NCI-H69 (cell line): ENCODE data around the gene NEURL2.
"Not testable (repeated sequence)": the region's sequence is repeated elsewhere in the genome, so short reads cannot be mapped to it uniquely, and the experiment has no call there.

ENCODE experiments used
- DNase-seq: peaks from one replicate; lab custom pipeline; 2025; lab: John Stamatoyannopoulos, UW

Gene NEURL2

GRCh38 chr20:45920462-45921336 is 29.7 kb upstream of the NEURL2 start:
- no peak for DNase-seq

DNA sequence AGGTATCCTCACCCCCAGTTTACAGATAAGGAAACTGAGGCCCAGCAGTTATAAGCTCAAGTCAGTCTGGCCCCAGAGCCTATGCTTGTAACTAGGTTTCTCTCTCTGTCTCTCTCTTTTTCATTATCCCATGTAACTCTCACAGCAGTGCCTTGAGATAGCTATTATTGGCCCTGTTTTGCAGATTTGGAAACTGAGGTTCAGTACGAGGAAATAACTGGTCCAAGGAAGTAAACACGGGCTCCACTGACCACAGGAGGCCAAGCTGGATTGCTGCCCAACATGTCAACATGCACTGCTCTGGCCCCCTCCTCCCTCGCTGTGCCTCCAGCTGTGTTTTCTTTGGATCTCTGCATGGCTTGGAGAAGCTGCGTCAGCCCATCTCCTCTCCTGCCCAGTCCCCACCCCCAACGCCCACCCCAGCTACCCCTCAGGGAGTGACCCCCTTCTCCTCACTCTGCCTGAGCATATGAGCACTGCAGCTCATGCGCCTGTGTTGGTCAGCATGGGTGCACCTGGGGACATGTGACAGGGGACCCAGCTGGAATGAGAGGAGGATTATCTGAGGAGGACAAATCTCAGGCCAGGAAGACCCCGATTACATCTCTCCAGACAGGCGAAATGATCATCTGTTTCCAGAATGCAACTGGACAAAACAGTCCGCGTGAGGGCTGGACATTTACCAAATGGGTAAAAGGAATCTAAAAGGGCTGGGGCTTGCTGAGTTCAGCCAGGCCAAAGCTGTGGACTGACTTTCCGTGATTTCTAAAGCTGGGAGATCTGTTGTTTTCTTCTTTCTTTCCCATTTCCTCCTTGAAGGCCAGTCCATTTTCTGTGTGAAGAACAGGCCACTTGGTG is 28.8 kb upstream of the NEURL2 start:
- peak; percentile 54 for DNase-seq

GRCh38 chr20:45918779-45919537 is 27.9 kb upstream of the NEURL2 start:
- no peak for DNase-seq

DNA sequence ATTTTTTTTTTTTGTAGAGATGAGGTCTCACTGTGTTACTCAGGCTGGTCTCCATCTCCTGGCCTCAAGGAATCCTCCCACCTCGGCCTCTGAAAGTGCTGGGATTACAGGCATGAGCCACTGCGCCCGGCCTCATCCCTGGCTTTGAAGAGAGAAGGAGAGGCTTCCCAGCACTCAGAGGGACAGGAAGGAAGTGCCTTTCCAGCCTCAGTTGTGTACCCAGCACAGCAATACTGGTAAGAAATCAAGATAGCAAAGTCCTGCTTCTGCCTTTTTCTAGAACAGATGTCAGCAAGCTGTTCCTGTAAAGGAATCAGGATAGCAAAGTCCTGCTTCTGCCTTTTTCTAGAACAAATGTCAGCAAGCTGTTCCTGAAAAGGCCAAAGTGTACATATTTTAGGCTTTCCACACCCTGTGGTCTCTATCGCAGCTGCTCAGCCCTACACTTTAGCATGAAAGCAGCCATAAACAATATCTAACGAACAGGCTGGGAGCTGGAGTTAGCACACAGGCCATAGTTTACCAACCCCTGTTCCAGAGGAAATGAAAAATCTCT is 27.3 kb upstream of the NEURL2 start:
- DNase-seq, result no peak

DNA sequence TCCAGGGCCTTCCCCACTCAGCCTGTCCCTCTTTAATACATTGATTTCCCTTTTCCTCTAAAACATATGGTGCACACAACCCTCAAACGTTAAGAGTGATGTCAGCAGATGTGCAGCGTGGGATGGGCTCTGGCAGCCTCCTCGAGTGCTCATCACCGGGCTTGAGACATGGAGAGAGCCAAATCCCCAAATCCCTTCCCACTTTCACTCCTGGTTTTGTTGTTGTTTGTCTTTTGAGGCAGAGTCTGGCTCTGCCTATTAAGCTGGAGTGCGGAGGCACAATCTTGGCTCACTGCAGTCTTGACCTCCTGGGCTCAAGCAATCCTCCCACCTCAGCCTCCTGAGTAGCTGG is 26.8 kb upstream of the NEURL2 start:
- no peak for DNase-seq

DNA sequence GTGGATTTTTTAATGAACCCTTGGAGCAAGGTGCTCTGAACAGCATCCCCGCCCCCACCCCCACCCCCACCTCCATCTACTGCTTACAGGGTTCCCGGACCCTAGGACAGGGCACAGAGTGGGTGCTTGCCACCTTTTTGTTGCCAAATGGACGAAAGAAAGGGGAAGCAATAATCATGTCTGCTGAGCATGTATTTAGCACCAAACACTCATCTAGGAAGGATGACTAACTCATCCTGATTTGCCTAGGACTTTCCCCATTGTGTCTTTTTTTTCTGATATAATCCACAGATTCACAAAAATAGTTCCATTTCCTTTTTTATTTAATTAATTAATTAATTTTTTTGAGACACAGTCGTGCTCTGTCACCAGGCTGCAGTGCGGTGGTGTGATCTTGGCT is 22.1 kb upstream of the NEURL2 start:
- no peak for DNase-seq

DNA sequence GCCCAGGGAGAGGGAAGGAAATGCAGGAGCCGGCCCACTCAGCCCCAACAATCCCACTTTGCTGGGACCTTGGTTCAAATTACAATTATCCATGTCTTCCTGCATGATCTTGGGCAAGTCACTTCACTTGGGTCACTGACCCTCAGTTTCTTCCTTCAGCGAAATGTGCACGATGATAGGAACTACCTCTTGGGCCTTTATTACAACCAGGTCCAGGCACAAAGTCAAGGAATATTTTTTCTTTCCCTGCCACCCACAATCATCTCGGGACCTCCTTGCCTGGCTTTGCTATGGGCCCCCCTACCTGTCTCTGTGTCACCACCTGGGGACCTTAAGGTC is 21.3 kb upstream of the NEURL2 start:
- no peak for DNase-seq

- peak; percentile 48 for DNase-seq
Observed at GRCh38 chr20:45911486-45912343, 20.7 kb upstream of the NEURL2 start, which contains the start of gene PLTP. Gene PLTP (minus strand): TSS chr20:45912155. CDS start chr20:45911452, 703 bp downstream.

DNA sequence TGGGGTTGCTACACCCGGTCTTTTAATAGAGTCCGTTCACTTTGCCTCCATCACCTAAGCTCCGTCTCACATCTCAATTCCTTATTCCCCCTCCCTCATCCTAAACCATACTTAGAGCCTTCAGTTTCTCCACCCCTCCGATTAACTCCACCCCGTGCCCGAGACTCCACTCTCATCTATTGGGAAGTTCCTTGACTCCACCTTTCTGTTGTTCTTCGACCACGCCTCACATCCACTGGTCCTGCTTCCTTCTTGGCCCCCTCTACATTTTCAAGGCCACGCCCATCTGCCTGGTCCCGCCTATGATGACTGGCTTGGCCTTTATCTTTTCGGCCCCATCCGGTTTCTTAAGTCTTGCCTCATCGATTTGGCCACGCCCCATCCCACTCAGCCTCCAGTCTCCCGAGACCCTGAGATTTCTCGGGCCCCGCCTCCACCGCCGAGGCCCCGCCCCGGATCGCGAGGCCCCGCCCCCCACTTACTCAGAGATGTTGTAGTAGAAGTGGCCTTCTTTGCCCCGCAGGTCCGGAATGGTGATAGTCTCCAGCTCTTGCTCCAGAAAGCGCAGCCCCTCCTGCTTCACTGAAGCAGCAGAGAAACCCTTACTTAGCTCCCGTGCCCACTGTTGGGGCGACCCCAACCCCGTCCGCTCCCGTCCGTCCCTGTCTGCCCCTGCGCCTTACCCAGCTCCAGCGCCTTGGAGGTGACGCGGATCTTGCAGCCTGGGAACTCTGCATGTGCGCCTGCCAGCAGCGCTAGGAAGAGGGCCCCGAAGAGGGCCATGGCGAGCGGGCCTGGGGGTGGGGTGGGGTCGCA is 19.9 kb upstream of the NEURL2 start:
- DNase-seq, result peak; percentile 97

DNA sequence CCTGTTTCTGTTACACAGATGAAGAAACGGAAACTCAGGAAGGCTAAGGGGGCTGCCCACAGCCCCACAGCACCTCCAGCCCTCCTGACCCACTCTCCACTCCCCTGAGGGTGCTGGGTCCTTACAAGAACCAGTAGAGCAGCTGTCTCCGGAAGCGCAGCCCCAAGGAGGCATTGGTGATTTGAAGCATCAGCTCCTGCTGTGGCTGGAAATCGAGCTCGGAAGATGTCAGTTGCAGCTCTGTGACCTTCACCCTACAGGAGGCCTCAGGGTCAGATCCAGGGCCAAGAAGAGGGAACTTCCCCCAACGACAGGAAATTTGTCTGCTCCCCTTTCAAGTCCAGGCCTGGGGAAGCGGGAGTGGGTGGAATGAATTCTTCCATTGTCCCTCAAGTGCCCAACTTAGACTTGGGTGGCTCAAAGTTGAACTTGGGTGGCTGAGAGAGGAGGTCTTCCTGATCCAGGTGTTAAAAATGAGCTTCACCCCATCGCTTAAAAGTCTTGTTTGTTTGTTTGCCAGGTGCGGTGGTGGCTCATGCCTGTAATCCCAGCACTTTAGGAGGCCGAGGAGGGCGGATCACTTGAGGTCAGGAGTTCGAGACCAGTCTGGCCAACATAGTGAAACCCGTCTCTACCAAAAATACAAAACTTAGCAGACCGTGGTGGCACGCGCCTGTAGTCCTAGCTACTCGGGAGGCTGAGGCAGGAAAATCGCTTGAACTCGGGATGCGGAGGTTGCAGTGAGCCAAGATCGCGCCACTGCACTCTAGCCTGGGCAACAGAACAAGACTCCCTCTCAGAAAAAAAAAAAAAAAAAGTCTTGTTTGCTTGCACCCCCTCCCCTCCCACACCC is 19.0 kb upstream of the NEURL2 start:
- DNase-seq, result no peak

DNA sequence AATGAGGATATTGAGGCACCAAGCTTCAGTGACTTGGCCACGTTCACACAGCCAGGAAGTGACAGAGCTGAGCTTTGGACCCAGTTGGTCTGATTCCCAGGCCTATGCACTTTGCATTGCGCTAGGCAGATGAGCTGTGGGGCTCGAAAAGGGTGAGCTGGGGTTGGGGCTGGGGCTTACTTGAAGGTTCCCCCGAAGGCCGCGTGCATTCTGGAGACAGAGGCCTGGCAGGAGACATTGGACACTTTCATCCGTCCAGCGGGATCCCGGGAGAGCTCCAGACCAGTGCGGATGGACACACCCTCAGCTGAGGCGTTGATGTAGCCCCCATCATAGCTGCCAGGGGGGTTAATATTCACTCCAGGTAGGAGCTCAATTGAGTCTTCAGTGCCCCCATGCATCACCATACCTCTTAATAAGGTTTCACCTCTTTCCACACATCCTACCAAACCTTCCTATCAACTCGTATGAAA is 18.4 kb upstream of the NEURL2 start:
- DNase-seq, result no peak

- no peak for DNase-seq
Observed at GRCh38 chr20:45908084-45908483, 17.1 kb upstream of the NEURL2 start.

DNA sequence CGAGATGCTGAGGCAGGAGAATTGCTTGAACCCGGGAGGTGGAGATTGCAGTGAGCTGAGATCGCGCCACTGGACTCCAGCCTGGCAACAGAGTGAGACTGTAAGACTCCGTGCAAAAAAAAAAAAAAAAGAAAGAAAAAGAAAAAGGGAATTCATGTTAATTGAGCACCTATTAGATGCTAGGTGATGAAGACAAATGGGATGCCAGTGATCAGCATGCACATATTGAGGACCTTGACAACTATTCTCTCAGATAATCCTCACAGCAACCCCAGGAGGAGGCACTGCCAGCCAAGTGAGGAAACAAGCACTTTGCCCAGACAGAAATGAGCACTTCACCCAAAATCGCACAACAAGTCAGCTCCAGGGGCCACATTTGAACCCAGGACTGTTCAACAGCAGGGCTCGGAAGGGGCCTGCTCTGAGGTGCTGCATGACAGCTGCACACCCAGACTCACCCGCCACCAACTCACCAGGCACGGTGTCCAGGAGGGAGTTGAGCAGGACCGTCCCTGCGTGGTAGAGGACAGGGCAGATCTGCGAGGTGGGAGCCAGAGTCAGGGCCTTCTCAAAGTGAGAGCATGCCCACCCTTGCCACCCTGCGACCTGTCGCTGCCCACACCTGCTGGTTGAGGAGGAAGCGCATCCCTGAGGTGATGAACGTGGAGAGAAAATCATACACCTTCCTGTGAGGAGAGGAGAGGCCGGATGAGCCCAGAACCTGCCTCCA is 16.4 kb upstream of the NEURL2 start:
- DNase-seq, result no peak

- DNase-seq, result no peak
Observed at GRCh38 chr20:45905505-45906079, 14.6 kb upstream of the NEURL2 start.

DNA sequence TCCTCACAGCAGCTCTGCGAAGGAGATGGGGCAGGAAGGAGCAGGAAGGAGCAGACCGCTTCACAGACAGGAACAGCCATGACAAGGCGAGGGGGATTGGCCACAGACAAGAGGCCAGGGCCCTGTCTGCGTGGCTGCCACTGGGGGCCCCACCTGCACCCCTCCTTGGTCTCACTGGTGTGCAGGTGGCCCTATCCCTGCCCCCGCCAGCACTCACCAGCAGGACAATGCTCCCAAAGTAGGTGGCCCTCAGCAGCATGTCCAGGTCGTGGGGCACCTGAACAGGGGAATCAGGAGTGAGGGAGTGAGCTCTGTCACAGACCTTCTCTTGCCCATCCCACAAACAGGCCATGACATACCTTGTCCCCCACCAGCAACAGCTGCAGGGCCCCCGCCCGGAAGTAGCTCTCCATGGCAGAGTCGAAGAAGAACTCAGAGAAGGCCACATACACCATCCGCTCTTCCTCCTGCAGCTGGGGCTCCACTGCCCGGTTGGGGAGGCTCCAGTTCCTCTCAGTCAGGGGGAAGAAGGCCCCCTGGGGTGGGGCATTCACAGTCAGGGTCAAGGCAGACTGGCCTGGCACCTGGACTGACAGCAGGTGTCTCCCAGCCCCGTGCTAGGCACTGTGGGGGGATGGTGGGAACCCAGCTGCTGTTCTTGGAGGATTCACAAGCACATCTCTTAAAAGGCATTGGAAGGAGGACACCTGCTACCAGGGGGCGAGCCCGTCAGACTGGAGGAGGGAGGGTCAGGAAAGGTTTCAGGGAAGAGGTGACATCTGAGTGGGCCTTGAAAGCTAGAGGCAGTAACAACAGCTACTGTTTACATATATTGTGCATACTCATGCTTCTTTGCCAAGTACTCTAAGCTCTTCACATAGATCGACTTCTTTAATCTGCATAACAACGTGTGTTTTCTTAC is 13.8 kb upstream of the NEURL2 start:
- DNase-seq, result no peak

- DNase-seq, result no peak
Observed at GRCh38 chr20:45902199-45902701, 11.2 kb upstream of the NEURL2 start.

DNA sequence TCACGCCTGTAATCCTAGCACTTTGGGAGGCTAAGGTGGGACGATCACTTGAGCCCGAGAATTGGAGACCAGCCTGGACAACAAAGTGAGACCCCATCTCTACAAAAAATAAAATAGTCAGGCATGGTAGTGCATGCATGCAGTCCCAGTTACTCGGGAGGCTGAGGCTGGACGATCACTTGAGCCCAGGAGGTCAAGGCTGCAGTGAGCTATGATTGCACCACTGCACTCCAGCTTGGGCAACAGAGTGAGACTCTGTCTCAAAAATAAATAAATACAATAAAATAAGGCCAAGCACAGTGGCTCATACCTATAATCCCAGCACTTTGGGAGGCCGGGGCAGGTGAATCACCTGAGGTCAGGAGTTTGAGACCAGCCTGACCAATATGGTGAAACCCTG is 10.3 kb upstream of the NEURL2 start:
- not testable (repeated sequence) for DNase-seq
